GM20000 (cell line): Measurements from ENCODE around the gene KRTAP10-3.

Experiments
- DNase-seq: peaks from one replicate; pipeline ENCODE4 v3.0.0; 2012; ENCODE audit warnings: low spot score
- CTCF ChIP-seq: IDR thresholded peaks from 2 replicates; pipeline ENCODE4 v1.5.1; 2012; ENCODE audit warnings: mild to moderate bottlenecking, control low read depth; ENCODE audit errors: extremely low read depth, missing control alignments

KRTAP10-3 gene

GRCh38 chr21:44571296-44571695 is 12.7 kb upstream of the KRTAP10-3 start:
- no peak for TF ChIP-seq CTCF

GRCh38 chr21:44569861-44570517 is 11.4 kb upstream of the KRTAP10-3 start:
- TF ChIP-seq CTCF: no peak
- DNase-seq: no peak

More at GRCh38 chr21:44571296-44571695, 12.7 kb upstream of the KRTAP10-3 start:
- DNase-seq: no peak

- no peak for DNase-seq
- no peak for TF ChIP-seq CTCF
Measured at GRCh38 chr21:44568667-44569556, 10.3 kb upstream of the KRTAP10-3 start.

- no peak for DNase-seq
- TF ChIP-seq CTCF: no peak
Measured at GRCh38 chr21:44568261-44568660, 9.7 kb upstream of the KRTAP10-3 start.

- no peak for DNase-seq
- no peak for TF ChIP-seq CTCF
Measured at GRCh38 chr21:44567481-44568171, 9.0 kb upstream of the KRTAP10-3 start.

- TF ChIP-seq CTCF: no peak
- no peak for DNase-seq
Measured at GRCh38 chr21:44566403-44566802, 7.8 kb upstream of the KRTAP10-3 start.
